GM18526 (cell line): ENCODE measurements around the gene FBXO34.

Experiments
- POLR2A ChIP-seq: IDR thresholded peaks from 3 replicates; pipeline ENCODE4 v1.6.1; 2011; ENCODE audit not compliant: insufficient read length; ENCODE audit errors: extremely low read depth

FBXO34 gene

DNA sequence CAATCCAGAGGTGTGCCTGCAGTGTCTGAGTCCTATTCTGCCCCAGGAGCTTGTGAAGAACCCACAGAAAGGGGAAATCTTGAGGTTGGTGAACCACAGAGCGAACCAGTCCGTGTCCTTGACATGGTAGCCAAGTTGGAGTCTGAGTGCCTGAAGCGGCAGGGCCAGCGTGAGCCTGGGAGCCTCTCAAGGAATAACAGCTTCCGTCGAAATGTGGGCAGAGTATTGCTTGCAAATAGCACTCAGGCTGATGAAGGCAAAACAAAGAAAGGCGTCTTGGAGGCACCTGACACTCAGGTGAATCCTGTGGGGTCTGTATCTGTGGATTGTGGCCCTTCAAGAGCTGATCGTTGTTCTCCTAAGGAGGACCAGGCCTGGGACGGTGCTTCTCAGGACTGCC, 79.9 kb downstream of the FBXO34 start:
- no peak for TF ChIP-seq POLR2A

DNA sequence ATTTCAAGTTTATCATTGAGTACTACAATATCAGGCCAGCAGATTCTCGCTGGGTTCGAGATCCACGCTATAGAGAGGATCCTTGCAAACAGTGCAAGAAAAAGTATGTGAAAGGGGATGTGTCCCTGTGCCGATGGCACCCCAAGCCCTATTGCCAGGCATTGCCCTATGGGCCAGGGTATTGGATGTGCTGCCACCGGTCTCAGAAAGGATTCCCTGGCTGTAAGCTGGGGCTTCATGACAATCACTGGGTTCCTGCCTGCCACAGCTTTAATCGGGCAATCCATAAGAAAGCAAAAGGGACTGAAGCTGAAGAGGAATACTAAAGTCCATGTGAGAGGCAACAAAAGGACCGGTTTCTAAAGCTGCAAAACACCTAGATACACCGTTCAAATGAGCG, 81.0 kb downstream of the FBXO34 start:
- no peak for TF ChIP-seq POLR2A

DNA sequence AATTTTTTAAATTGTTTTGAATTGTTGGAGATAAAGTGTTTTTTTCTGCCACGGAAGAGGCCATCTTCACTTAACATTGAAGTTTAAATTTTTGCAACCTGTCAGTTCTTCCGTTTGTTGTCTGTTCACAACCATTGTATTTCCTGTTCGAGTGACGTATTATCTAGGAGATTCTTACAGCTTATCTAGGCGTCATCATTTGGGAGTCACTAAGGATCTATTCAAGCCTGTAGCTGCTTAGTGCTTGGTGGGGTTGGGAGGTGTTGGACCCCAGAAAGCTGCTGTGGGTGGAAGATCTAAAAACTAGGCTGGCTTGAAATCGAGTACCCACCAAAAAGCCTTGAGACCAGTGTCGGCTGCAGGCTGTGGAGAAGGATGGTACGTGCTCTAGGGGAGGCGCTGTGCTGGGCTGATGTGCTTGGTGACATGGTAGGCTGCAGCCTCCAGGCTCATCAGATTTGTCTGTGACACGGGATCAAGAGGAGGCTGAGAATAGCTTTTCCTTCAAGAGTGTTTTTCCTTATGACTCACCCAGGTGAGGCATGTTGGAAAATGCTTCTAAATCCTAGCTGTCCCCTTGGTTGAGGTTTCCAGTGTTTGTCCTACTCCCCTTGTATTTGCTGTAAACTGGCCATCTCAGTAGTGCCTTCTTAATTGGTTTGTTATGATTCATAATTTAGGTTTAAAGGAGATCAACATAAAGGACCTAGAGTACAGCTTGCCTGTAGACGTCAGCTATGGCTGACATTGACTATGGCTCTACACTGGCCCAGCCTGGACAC, 82.7 kb downstream of the FBXO34 start:
- no peak for TF ChIP-seq POLR2A

DNA sequence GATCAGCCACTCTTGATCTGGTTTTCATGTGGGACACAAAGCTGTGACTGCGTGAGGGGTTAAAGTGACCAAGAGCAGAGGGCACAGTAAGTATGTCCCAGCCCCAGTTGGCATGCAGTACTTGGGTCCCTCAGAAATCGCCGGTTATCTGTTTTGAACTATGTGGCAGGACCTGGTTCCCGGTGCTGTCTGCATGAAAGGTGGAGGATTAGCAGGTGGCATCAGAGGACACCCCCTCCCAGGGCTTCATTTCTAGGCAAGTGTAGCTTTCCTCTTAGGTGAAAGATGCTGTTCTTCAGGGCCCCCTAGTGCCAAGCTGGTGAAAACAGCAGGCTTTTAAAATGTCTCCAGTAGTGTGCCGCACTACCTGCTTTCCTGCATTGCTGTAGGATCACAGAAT, 83.3 kb downstream of the FBXO34 start:
- no peak for TF ChIP-seq POLR2A

DNA sequence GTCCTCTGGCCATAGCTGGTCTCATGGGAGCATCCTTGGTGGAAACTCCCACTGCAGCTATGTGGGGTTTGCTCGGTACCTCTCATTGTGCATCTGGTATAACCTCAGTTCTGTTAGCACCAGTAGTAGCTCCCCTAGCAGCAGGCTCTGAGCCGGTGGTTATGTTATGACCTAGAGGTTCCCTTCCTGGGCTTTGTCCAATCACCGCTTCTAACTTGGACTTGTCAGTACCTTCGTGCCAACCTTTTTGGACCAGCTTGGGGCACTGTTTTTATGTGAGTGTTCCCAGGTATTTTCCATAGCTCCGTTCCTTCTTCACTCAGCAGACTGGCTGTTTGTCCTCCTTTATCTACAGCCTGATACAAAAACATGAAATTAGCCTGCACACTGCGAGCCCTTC, 84.7 kb downstream of the FBXO34 start:
- TF ChIP-seq POLR2A, result no peak

DNA sequence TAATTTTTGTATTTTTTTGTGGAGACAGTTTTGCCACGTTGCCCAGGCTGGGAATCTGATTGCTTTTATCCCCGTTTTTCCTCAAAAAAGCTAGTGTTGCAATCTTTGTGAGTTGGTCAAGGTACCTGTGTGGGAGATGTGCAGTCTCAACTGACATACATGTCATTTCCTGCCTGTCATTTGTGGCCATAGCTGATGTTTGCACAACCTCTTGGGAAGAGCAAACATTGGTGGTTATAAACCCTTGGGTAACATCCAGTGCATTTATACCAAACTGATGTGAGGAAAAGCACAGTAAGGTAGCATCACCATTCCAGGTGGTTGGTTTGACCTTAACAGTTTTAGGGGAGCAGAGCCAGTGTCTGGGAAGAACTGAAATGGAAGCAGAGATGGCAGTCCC, 85.7 kb downstream of the FBXO34 start:
- TF ChIP-seq POLR2A, result no peak

DNA sequence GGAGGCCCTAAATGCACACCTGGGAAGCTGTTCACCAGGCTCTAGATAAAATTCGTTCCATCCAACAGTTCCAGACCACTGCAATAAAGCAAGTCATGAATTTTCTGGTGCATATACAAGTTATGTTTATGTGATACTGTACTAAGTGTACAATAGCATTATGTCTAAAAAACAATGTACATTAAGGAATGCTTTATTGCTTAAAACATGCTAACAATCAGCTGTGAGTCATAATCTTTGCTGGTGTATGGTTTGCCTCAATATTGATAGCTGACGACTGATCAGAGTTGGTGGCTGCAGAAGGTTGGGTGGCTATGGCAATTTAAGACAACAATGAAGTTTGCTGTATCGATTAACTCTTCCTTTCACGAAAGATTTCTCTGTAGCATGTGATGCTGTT, 88.1 kb downstream of the FBXO34 start:
- no peak for TF ChIP-seq POLR2A

DNA sequence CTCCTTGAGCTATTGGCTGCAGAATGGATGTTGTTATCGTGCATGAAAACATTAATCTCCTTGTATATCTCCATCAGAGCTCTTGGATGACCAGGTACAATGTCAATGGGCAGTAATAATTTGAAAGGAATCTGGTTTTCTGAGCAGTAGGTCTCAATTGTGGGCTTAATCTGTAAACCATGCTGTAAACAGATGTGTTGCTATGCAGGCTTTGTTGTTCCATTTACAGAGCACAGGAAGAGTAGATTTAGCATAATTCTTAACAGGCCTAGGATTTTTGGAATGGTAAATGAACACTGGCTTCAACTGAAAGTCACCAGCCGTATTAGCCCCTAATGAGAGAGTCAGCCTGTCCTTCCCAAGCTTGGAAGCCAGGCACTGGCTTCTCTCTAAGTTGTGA, 90.0 kb downstream of the FBXO34 start:
- no peak for TF ChIP-seq POLR2A

DNA sequence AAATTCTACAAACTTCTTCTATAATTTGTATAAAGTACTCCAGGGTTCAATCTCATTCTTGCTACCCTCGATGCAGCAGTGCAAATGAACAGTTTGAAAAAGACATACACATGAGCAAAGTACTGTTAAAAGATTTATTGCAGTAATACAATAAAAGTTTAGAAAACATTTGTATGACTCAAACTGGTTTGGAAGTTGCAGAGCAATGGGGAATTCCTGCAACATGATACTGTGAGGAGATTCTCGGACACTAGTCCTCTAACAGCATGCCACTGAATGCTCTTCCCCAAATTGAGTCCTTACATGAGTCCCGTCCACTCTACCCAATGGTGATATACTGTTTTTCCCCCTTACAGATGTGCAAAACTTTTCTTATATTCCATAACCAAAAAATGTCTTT, 95.0 kb downstream of the FBXO34 start:
- TF ChIP-seq POLR2A, result no peak

DNA sequence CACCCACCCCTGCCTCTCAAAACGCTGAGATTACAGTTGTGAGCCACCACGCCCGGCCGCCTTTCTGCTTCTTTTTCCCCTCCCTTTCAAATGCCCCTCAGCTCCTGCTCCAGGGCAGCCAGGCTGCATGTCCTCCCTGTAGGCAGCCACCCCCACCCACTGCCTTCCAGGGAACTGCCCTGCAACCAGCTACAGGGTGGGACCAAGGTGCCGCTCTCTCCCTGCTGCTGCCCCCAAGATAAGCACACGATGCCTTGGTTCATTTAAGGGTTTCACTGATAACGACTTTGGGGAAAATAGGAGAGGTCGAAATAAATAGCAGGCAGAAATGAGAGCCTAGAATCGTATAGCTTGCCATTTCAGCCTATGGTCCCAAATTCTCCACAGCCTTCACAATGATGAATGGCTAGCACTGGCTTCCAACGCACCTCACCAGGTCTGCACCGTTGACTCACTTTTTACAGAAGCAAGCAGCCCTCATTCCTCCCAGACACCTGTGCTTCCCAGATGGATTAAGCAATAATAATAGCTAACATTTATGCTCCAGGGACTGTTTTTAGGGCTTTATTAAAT, 99.7 kb downstream of the FBXO34 start:
- no peak for TF ChIP-seq POLR2A

DNA sequence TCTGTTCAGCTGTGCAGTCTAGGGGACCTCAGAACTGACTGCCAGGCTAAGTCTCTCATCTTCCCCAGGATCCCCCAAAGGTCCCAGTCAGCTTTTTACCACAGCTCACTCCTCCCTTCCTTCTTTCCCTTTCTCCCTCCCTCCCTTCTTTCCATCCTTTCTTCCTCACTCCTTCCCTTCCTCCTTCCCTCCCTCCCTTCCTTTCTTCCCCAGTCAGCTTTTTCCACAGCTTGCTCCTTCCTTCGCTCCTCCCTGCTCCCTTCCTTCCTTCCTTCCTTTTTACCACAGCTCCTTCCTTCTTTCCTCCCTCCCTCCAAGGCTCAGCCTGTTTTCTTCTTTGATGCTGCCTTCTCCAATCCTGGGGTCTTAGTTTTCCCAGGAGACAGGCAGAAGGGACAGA, 101.2 kb downstream of the FBXO34 start:
- TF ChIP-seq POLR2A, result no peak

DNA sequence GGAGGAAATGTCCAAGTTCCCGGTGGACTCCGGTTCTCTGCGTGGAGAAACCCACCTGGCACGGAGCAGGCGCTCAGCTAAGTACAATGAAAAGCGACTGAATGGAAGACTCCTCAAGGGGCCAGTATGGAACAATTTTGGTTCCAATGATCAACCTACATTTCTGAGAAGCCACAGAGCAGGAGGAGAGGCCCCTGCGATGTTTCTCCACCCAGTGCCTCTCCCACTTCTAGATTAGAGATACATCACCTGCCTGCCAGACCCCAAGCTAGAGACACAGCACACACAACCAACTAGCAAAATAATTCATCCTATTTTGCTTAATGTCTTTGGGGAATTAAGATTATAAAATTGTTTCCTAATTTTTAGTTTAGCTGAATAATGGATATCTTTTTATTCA, 101.6 kb downstream of the FBXO34 start:
- no peak for TF ChIP-seq POLR2A

DNA sequence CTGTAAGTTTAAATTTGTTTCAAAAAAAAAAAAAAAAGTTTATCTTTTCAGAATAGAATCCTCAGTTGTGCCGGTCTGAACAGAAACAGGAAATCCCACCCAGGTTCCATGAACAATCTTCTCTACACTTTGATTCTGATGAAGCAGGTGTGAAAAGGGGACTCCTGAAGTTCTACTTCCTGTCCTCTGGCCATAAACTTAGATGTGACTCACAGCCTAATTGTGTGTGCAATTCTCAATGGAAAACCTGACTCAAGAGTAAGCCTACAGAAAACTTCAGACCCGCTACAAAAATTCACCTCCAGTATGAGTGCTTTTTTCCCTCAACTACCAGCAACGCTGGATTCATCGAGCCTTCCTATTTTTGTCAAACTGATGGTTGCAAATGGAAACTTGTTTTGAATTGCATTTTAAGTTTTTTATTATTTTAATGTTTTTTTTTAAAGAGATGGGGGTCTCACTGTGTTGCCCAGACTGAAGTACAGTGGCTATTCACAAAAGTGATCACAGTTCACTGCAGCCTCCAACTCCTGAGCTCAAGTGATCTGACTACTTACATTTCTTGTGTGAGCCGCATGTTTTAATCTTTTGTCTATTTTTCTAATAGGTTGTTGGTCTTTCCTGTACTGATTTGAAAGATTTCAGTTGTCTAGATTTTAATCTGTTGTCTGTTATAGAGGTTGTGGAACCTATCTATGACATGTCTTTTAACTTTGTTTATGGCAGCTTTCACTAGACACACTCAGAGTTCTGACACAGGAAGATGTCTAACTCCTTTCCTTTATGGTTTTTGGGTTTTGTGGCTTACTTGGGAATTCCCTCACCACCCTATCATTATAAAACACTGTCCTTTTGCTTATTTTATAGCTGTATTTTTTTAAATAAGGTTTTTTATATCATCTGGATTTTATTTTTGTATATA, 102.8 kb downstream of the FBXO34 start:
- TF ChIP-seq POLR2A, result no peak

DNA sequence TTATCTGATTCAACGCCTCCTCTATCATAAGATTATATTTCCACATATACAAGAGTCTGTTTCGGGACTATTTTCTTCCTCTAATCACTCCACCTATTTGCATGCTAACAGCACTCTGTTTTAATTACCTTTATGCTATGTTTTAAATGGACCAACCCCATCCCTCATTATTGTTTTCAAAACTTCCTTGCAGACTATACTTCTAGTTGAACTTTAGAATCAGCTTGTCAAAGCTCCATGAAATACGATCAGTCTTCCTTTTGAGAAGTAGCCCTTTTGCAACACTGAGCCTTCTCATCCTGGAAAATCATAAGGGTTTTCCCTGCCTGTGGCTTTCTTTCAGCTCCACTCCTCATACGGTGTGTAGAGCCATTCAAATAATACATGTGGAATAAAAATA, 103.5 kb downstream of the FBXO34 start:
- TF ChIP-seq POLR2A, result no peak

DNA sequence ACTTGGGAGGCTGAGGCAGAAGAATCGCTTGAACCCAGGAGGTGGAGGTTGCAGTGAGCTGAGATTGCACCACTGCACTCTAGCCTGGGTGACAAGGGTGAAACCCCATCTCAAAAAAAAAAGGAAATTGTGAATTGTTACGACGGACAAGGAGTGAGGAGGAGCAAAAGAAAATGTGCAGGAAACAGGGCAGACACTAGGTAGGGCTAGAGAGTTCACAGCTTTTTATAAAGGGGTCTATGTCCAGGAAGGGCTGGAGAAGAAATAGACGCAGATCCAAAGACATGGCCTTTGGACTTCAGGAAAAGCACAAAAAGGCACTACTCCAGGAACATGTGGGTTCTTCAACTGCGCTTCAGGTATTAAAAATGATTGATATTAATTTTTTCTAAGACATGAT, 106.0 kb downstream of the FBXO34 start:
- no peak for TF ChIP-seq POLR2A

DNA sequence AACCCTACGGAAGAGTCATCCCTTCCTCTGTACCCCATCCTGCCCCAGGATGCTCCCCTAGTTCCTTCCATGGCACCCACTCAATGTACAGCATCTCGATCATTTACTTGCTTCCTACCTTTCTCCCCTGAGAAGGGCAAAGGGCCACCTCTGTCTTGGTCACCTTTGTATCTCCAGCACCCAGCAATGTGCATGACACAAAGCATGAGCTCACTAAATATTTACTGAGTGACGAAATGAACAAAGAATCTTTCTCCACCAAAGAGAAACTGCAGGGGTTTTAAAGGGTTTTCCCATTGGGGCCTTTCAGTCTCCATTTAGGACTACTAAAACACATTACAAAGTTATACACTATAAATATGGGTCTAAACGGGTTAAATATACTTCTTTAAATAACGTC, 109.8 kb downstream of the FBXO34 start:
- no peak for TF ChIP-seq POLR2A
